ENCODE data around the gene NR3C1.

DNA sequence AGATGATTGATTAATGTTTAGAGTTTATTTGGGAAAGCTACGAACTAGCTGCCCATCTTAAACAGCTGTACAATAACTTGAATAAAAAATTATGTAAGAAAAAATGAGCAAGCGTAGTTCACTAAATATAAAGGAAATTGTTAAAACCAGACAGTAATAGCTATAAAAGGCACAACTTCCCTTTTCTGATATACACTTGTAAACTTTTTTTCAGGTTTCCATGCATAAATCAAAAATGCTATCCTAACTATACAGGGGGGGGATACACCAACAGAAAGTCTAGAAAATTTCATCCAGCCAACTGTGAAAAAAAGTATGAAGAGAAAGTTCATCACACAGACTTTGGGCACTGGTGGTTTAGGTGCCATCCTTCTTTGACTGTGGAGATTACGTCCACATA is 122.3 kb downstream of the NR3C1 start:
- TF ChIP-seq, protein P1, sequence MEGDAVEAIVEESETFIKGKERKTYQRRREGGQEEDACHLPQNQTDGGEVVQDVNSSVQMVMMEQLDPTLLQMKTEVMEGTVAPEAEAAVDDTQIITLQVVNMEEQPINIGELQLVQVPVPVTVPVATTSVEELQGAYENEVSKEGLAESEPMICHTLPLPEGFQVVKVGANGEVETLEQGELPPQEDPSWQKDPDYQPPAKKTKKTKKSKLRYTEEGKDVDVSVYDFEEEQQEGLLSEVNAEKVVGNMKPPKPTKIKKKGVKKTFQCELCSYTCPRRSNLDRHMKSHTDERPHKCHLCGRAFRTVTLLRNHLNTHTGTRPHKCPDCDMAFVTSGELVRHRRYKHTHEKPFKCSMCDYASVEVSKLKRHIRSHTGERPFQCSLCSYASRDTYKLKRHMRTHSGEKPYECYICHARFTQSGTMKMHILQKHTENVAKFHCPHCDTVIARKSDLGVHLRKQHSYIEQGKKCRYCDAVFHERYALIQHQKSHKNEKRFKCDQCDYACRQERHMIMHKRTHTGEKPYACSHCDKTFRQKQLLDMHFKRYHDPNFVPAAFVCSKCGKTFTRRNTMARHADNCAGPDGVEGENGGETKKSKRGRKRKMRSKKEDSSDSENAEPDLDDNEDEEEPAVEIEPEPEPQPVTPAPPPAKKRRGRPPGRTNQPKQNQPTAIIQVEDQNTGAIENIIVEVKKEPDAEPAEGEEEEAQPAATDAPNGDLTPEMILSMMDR (optimal IDR thresholded peaks at IDR 0.05 in 1 of 3, IDR thresholded peaks at IDR 0.05 in 1 of 3, conservative IDR thresholded peaks at IDR 0.05 in 1 of 3; ENCODE audit: extremely low read depth in 1 of 3, insufficient read depth in 2 of 3, low read length in 3 of 3), result no peak
- TF ChIP-seq EZH2 (IDR thresholded peaks at IDR 0.05; ENCODE audit: low read length), result no peak

Data from keratinocyte (primary cell).